OCI-LY1 (cell line): ENCODE data around the gene C1QTNF3.

Experiments used
- EZH2 ChIP-seq: fragments of 200-600 bp; sonication (generic), shearing (Covaris generic); IDR thresholded peaks from 2 replicates; pipeline ENCODE4 v1.8.0; 2017; ENCODE audit warnings: borderline replicate concordance, mixed run types, mild to moderate bottlenecking, antibody characterized with exemption, low read length, moderate library complexity, mixed read lengths
- TF ChIP-seq, protein P1 (sequence below): fragments of 200-600 bp; sonication (generic), shearing (Covaris generic); IDR thresholded peaks from 2 replicates; pipeline ENCODE4 v1.5.1; 2017; ENCODE audit warnings: mild to moderate bottlenecking, antibody characterized with exemption, low read length, moderate library complexity, mixed read lengths

DNA sequence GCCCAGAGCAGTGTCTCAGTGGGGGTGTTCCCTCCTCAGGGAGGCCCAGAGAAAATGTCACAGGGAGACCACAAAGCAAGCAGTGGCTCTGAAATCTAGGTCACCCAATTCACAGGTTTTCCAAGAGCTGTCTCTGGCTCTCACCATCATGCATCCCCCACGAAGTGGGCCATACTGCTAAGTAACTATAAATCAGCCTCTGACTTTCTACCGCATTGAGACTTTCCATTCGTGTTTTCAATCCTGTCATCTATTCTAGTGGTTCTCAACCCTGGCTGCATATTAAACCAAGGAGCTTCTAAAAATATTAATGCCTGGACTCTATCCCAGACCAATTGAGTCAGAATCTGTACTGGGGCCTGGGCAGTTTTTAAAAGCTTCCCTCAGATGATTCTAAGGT lies 2.0 kb upstream of the C1QTNF3 start:
- no peak for TF ChIP-seq EZH2
- TF ChIP-seq, protein P1, sequence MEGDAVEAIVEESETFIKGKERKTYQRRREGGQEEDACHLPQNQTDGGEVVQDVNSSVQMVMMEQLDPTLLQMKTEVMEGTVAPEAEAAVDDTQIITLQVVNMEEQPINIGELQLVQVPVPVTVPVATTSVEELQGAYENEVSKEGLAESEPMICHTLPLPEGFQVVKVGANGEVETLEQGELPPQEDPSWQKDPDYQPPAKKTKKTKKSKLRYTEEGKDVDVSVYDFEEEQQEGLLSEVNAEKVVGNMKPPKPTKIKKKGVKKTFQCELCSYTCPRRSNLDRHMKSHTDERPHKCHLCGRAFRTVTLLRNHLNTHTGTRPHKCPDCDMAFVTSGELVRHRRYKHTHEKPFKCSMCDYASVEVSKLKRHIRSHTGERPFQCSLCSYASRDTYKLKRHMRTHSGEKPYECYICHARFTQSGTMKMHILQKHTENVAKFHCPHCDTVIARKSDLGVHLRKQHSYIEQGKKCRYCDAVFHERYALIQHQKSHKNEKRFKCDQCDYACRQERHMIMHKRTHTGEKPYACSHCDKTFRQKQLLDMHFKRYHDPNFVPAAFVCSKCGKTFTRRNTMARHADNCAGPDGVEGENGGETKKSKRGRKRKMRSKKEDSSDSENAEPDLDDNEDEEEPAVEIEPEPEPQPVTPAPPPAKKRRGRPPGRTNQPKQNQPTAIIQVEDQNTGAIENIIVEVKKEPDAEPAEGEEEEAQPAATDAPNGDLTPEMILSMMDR, result no peak
